ENCODE data around the gene MLXIP. TPM values are rescaled to one million over a fixed set of nuclear protein-coding genes. Genes with fewer than 3 reads are reported as not detected.

MLXIP gene
- total RNA-seq, 1 donor from 2014 or later: 89.7 TPM

DNA sequence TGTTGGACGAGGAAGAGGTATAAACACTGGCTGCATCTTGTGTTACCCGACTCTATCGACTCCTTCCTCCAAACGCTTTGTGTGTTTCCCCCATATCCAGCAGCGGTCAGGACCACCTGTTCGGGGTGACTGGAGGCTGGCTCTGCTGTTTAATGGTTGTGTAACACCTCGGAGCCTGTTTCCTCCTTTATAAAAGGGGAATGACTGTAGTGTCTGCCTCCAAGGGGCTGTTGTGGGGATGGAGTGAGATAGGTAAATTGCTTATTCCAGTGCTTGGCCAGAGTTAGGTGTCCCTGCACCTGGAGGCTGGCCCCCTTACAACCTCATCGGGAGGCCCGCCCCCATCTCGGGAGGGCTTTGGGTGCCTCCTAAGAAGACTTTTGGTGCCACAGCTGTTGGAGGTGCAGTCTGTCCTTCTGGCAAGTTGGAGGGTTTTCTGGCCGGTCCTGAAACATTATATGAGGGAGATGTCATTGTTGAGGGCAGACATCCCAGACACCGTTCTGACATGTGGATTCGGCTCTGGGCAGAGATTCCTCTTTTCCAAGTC is 1.1 kb downstream of the MLXIP start:
- DNase-seq (ENCODE audit: low spot score): no peak

DNA sequence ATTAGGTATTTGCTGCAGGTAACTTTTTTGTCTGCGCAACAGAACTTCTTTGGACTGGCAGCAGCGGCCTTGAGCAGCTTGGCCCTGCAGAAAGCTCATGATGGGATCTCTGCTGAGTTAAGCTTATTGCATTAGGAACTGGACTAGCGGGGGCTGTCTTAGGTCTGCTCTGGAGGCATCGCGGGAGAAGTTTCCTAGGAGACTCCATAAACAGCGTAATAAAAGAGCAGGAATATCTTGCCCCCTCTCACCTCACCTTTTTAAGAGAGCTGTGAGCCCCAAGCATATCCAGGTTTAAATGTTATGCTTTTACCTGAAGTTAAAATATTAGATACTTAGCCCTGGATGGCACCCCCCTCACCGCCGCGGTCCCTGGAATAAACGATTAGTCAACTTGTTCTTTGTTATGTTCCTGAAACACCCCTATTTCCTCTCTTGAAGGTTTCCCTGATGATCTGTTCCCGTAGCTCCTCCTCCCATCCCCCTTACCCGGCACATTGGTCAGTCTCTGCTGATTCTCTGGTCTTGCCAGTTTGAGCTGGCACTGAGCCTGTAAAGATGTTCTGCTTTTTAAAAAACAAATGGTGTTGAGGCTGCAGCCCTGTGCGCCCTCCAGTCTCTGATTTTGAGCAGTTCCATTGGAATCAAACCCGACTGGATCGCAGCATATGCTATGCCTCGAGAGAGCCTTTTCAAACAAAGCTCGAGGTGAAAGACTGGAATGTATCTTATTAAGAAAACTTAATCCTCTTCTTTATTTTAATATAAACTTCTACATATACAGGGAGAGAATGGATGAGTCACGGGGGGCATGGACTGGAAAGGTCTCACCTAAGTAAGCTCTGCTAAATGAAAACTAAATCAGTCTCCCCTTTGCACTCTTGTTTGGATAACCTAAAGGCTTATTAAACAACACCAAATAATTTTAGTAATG is 1.9 kb downstream of the MLXIP start:
- peak; percentile 81 for DNase-seq (ENCODE audit: low spot score)

- DNase-seq (ENCODE audit: low spot score): no peak
Measured at GRCh38 chr12:122081083-122081696, 2.6 kb downstream of the MLXIP start.

DNA sequence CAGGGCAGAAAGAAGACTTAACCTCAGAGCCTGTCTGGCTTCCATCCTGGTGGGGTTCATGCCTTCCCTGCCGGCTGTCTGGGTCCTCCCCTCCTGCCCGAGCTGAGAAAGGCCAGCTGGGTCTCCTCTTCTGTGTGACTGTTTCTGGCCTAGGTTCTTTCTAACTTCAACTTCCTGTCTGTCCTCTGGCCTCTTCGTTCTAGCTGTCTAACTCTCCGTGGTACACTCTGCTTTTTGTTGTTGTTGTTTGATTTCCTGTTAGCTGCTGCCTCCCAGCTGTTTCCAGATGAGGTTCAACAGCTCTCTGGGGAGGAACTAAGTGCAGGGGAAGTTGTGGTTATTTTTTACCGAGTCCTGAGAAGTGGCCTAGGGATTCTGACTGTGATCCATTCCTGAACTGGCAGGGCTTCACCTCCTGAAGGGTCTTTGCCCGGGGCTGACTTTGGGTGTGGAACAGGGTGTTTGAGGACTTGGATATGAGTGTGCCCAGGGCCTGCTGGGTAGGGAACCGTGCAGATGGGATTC is 3.2 kb downstream of the MLXIP start:
- DNase-seq (ENCODE audit: low spot score): no peak

DNA sequence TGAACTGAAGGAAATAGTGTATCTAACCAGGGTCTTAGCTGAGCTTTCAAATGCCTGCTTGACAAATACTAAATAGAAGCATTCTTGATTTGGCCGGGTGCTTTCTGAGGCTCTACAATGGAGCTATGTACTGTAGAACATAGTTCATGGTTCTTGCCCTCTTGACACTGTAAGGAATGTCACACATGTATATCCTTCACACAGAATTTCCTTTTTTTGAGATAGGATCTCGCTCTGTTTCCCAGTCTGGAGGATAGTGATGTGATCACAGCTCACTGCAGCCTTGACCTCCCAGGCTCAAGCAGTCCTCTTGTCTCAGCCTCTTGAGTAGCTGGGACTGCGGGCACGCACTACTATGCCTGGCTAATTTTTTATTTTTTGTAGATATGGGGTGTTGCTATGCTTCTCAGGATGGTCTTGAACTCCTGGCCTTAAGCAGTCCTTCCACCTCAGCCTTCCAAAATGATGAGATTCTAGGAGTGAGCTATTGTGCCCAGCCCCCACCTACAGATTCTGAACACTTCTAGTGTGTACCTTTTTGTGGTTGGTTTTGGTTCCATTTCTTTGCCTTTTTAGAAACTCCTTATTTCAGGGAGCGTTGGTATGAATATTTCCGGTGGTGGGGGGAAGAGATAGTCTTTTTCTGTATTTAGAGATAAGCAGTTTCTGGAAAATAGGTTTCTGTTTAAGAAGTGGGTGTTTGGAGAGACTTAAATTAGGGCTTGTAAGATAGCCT is 4.2 kb downstream of the MLXIP start:
- no peak for DNase-seq (ENCODE audit: low spot score)

- DNase-seq (ENCODE audit: low spot score): no peak
Measured at GRCh38 chr12:122084857-122085405, 6.4 kb downstream of the MLXIP start.

GRCh38 chr12:122085591-122085990 is 7.0 kb downstream of the MLXIP start:
- no peak for DNase-seq (ENCODE audit: low spot score)

- DNase-seq (ENCODE audit: low spot score): no peak
Measured at GRCh38 chr12:122086116-122086515, 7.6 kb downstream of the MLXIP start.

- no peak for DNase-seq (ENCODE audit: low spot score)
Measured at GRCh38 chr12:122086641-122087285, 8.2 kb downstream of the MLXIP start.

GRCh38 chr12:122087431-122088178 is 9.0 kb downstream of the MLXIP start:
- no peak for DNase-seq (ENCODE audit: low spot score)

- no peak for DNase-seq (ENCODE audit: low spot score)
Measured at GRCh38 chr12:122088179-122088810, 9.7 kb downstream of the MLXIP start.

DNA sequence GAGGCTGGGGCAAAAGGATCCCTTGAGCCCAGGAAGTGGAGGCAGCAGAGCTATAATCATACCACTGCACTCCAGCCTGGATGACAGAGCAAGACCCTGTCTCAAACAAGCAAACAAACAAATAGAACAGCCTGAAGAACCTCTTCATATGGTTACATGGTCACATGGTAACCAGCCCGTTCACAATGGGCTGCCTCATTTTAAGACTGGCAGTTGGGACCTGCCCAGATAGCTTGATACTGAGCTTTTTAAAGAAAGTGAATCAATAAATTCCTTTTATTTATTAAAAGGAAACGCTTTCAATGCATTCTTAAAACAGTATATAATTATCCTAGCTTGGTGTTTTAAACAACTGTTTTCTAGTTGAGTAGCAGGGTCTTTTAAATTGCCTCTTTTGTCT is 10.5 kb downstream of the MLXIP start:
- DNase-seq (ENCODE audit: low spot score): no peak

DNA sequence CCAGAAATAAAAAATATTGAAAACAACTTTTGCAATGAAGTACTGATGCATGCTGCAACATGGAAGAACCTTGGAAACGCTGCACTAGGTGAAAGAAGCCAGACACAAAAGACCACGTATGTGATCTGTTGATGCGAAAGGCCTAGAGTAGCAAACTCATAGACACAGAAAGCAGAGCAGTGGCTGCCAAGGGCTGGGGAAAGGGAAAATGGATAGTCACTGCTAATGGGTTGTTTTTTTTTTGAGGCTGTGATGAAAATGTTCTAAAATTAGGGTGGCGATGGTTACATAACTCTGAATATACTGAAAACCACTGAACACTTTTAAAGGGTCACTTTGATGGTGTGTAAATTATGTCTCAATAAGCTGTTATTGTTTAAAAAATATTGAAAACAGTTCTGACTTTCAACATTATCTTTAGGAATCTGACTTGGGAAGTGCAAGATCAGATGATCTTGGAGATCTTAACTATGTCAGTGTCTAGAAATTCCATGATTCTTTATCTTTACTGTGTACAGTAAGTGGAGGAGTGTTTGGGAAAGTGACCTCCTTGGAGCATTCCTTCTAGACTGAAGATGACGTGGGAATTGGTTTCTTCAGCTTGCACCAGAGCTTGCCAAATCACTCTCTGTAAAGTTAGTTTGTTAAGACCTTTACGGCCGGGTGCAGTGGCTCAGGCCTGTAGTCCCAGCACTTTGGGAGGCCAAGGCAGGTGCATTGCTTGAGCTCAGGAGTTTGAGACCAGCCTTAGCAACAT is 12.4 kb downstream of the MLXIP start:
- DNase-seq (ENCODE audit: low spot score): no peak

DNA sequence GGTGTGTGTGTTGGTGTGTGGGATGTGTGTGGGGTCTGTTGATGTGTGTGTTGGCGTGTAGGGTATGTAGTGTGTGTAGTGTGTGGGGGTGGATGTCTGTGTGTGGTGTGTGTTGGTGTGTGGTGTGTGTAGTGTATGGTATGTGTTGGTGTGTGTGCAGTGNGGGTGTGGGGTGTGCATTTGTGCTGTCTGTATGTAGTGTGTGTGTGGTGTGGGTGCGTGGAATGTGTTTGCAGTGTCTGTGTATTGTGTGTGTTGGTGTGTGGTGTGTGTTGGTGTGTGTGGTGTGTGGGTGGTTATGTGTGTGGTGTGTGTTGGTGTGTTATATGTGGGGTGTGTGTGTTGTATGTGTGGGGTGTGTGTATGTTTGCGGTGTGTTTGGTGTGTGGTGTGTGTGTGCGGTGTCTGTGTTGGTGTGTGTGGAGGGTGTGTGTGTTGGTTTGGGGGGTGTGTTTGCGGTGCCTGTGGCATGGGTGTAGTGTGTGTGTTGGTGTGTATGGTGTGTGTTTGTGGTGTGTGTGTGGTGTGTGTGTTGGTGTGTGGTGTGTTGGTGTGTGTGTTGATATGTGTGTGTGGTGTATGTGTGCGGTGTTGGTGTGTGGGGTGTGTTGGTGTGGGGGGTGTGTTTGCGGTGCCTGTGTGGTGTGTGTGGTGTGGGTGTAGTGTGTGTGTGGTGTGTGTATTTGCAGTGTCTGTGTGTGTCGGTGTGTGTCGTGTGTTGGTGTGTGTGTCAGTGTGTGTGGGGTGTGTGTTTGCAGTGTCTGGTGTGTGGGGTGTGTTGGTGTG is 14.7 kb downstream of the MLXIP start:
- no peak for DNase-seq (ENCODE audit: low spot score)

GRCh38 chr12:122094137-122094734 is 15.7 kb downstream of the MLXIP start:
- DNase-seq (ENCODE audit: low spot score): no peak

GRCh38 chr12:122094735-122095631 is 16.4 kb downstream of the MLXIP start:
- no peak for DNase-seq (ENCODE audit: low spot score)

GRCh38 chr12:122096014-122096413 is 17.5 kb downstream of the MLXIP start:
- DNase-seq (ENCODE audit: low spot score): no peak

Data from mucosa of gallbladder (tissue), 1 donor.